K562 (cell line): Measurements from ENCODE around the gene MAST1. TPM values are rescaled to one million over a fixed set of nuclear protein-coding genes. Genes with fewer than 3 reads are reported as not detected.

Experiments
- AFF4 ChIP-seq: sonication (generic); formaldehyde crosslinking; IDR thresholded peaks from 2 replicates; pipeline ENCODE4 v1.8.0; 2023; ENCODE audit warnings: mild to moderate bottlenecking, missing genetic modification reagents
- BACH1 ChIP-seq: fragments of 200-800 bp; sonication (Bioruptor generic); IDR thresholded peaks from 2 replicates; pipeline ENCODE4 v1.6.1; 2016; ENCODE audit warnings: missing genetic modification characterization, missing compliant biosample characterization
- ESRRB ChIP-seq: fragments of 250-450 bp; sonication (Bioruptor Pico); IDR thresholded peaks from 2 replicates; pipeline ENCODE4 v1.5.0; 2020; ENCODE audit warnings: mild to moderate bottlenecking, moderate library complexity, borderline replicate concordance
- EZH2 ChIP-seq: IDR thresholded peaks from 2 replicates; pipeline ENCODE4 v1.6.1; 2012; ENCODE audit warnings: low read depth, mild to moderate bottlenecking, inconsistent platforms, low read length, borderline replicate concordance
- GATA2 ChIP-seq: sonication (generic); formaldehyde crosslinking; IDR thresholded peaks from 2 replicates; pipeline ENCODE4 v1.4.0; 2020; ENCODE audit warnings: mild to moderate bottlenecking, missing genetic modification reagents
- HDAC1 ChIP-seq, 2 experiments: fragments of 450-650 bp; IDR thresholded peaks; 2 replicates each; pipeline ENCODE4 v1.6.1; 2016 to 2017; ENCODE audit warnings: inconsistent platforms in 1 of 2, mild to moderate bottlenecking in 1 of 2, moderate library complexity in 1 of 2
- HOXB6 ChIP-seq: fragments of 250-450 bp; sonication (Bioruptor Pico); IDR thresholded peaks from 2 replicates; pipeline ENCODE4 v1.5.1; 2022; ENCODE audit warnings: mild to moderate bottlenecking, borderline replicate concordance
- JUN ChIP-seq, 2 experiments: sonication (generic) in 1 of 2; formaldehyde crosslinking in 1 of 2; IDR thresholded peaks; 2 replicates each; pipeline versions ENCODE4 v1.6.1 to v1.8.0; 2012 to 2022; ENCODE audit warnings: borderline replicate concordance in 2 of 2, mild to moderate bottlenecking in 2 of 2, improper control_type of control experiment in 1 of 2, low read depth in 1 of 2, low read length in 1 of 2, missing genetic modification reagents in 1 of 2
- KAT2B ChIP-seq: IDR thresholded peaks from one replicate; pipeline ENCODE4 v1.6.1; 2012; ENCODE audit warnings: low read depth, mild to moderate bottlenecking, control low read depth, inconsistent platforms, low read length, moderate library complexity
- KDM5B ChIP-seq: fragments of 200-600 bp; sonication (generic); IDR thresholded peaks from 2 replicates; pipeline ENCODE4 v1.6.1; 2012; ENCODE audit warnings: low read depth, mild to moderate bottlenecking, moderate library complexity, low read length, control low read depth, inconsistent platforms; ENCODE audit not compliant: insufficient replicate concordance
- MAFK ChIP-seq: IDR thresholded peaks from 2 replicates; pipeline ENCODE4 v1.6.1; 2011; ENCODE audit warnings: low read length, improper control_type of control experiment
- MEF2A ChIP-seq: IDR thresholded peaks from 2 replicates; pipeline ENCODE4 v1.6.1; 2011; ENCODE audit warnings: low read depth, mild to moderate bottlenecking, low read length, moderate library complexity; ENCODE audit not compliant: control insufficient read depth
- POLR2AphosphoS2 ChIP-seq: IDR thresholded peaks from 2 replicates; pipeline ENCODE4 v1.6.1; 2012; ENCODE audit warnings: low read length, improper control_type of control experiment
- POU5F1 ChIP-seq: fragments of 150-350 bp; IDR thresholded peaks from 2 replicates; pipeline ENCODE4 v1.6.1; 2014; ENCODE audit warnings: borderline replicate concordance, low read length, low read depth, mild to moderate bottlenecking; ENCODE audit not compliant: partially characterized antibody
- RNF219 ChIP-seq: fragments of 250-450 bp; sonication (Bioruptor Pico); IDR thresholded peaks from 2 replicates; pipeline ENCODE4 v1.5.0; 2022; ENCODE audit warnings: mild to moderate bottlenecking
- SNIP1 ChIP-seq: fragments of 450-650 bp; IDR thresholded peaks from 2 replicates; pipeline ENCODE4 v1.7.1; 2017; ENCODE audit warnings: low read depth, mild to moderate bottlenecking
- STAT5A ChIP-seq: IDR thresholded peaks from 2 replicates; pipeline ENCODE4 v1.6.1; 2012; ENCODE audit warnings: low read length, inconsistent platforms, borderline replicate concordance
- ZC3H11A ChIP-seq: IDR thresholded peaks from 2 replicates; pipeline ENCODE4 v1.6.1; 2012; ENCODE audit warnings: low read depth, low read length, improper control_type of control experiment
- ZKSCAN3 ChIP-seq: fragments of 250-450 bp; sonication (Bioruptor Pico); IDR thresholded peaks from 2 replicates; pipeline ENCODE4 v1.4.0; 2020
- ZNF23 ChIP-seq: fragments of 250-450 bp; sonication (Bioruptor Pico); IDR thresholded peaks from 2 replicates; pipeline ENCODE4 v1.4.0; 2020; ENCODE audit warnings: mild to moderate bottlenecking
- ZNF384 ChIP-seq: IDR thresholded peaks from 2 replicates; pipeline ENCODE4 v1.6.1; 2012; ENCODE audit warnings: low read depth, low read length, improper control_type of control experiment
- ZNF668 ChIP-seq: fragments of 250-450 bp; sonication (Bioruptor Pico); IDR thresholded peaks from 2 replicates; pipeline ENCODE4 v1.8.0; 2022; ENCODE audit warnings: mild to moderate bottlenecking, inconsistent platforms
- polyA plus RNA-seq, 8 experiments: library from polyadenylated mRNA; depleted of rRNA in 4 of 8; stranded (reverse) in 5 of 8; unstranded in 3 of 8; fragments of >200 nt; fragmentation: Nextera tagmentation in 2 of 8; fragmentation: Illumina TruSeq in 1 of 8; extraction: Ambion mirVana in 2 of 8; extraction: Trizol in 1 of 8; gene quantifications; 2 replicates each; pipeline versions ENCODE4 v1.2.1 to v1.2.3, GENCODE V29; 2011 to 2014; ENCODE audit warnings: inconsistent platforms in 1 of 8, missing spikeins in 1 of 8
- total RNA-seq, 7 experiments: library from RNA; depleted of rRNA in 6 of 7; stranded (reverse); fragments of >200 nt in 6 of 7; fragmentation: Illumina TruSeq in 2 of 7; extraction: Trizol in 2 of 7; gene quantifications; 2 replicates each; pipeline versions ENCODE4 v1.2.1 to v1.2.3, GENCODE V29; 2011 to 2021; ENCODE audit warnings: low replicate concordance in 1 of 7
- TF ChIP-seq, protein P1 (sequence below): fragments of 250-450 bp; sonication (Bioruptor Pico); IDR thresholded peaks from 2 replicates; pipeline ENCODE4 v1.9.0; 2021; ENCODE audit warnings: mild to moderate bottlenecking

The MAST1 gene
- total and polyA plus RNA-seq, 9 of the 15 experiments (the other 6 are each of a cell fraction or from before 2014, with no cell fraction given): 0.48 to 10.3 (median 3.9) TPM

GRCh38 chr19:12789904-12790619 is 48.3 kb upstream of the MAST1 start (continued):
- TF ChIP-seq ZNF668 (CRISPR knock-in tag) (no peak), RNF219 (CRISPR knock-in tag) (no peak), MAFK (no peak), HDAC1 (IDR thresholded peaks at IDR 0.05) (peak in 1 of 2 experiments; percentile 59; a peak in 2 of 4 replicates), KAT2B (no peak), ZNF23 (CRISPR knock-in tag) (no peak), ZNF384 (no peak), ESRRB (no peak), MEF2A (no peak), HOXB6 (CRISPR knock-in tag) (no peak), ZKSCAN3 (CRISPR knock-in tag) (no peak), STAT5A (no peak), ZC3H11A (no peak), BACH1 (tag) (no peak), POU5F1 (no peak), GATA2 (CRISPR knock-in tag) (no peak), SNIP1 (no peak), KDM5B (no peak), EZH2 (no peak), JUN (IDR thresholded peaks at IDR 0.05; ENCODE audit: borderline replicate concordance, low read depth, low read length) (no peak), JUN (CRISPR knock-in tag; IDR thresholded peaks at IDR 0.05; ENCODE audit: borderline replicate concordance) (no peak), POLR2AphosphoS2 (no peak), AFF4 (CRISPR knock-in tag) (peak; percentile 86; the same call in 1 of the 2 replicates)
- TF ChIP-seq, protein P1, sequence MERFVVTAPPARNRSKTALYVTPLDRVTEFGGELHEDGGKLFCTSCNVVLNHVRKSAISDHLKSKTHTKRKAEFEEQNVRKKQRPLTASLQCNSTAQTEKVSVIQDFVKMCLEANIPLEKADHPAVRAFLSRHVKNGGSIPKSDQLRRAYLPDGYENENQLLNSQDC: no peak
